Smooth muscle cell (in vitro differentiated cells): Measurements from ENCODE around the gene LNPK. TPM values are rescaled to one million over a fixed set of nuclear protein-coding genes. Genes with fewer than 3 reads are reported as not detected.

Experiments used
- DNase-seq: peaks from one replicate; lab custom pipeline; 2025; ENCODE audit not compliant: unreplicated experiment; lab: John Stamatoyannopoulos, UW
- H2AFZ ChIP-seq: fragments of 200-600 bp; sonication (generic); 2 replicates; pipeline ENCODE4 v1.6.0; 2016; ENCODE audit warnings: antibody characterized with exemption, low read depth, mild to moderate bottlenecking
- H3F3A ChIP-seq: fragments of 200-600 bp; sonication (generic); 2 replicates; pipeline ENCODE4 v1.6.0; 2017; ENCODE audit warnings: antibody characterized with exemption, low read depth
- H3K27ac ChIP-seq: fragments of 200-600 bp; sonication (generic); 2 replicates; pipeline ENCODE4 v1.5.1; 2016; ENCODE audit warnings: low read depth, mild to moderate bottlenecking
- H3K27me3 ChIP-seq: fragments of 200-600 bp; sonication (generic); 2 replicates; pipeline ENCODE4 v1.6.1; 2016; ENCODE audit warnings: low read depth, mild to moderate bottlenecking
- H3K36me3 ChIP-seq: fragments of 200-600 bp; sonication (generic); 2 replicates; pipeline ENCODE4 v1.5.1; 2016; ENCODE audit warnings: low read depth
- H3K4me1 ChIP-seq: fragments of 200-600 bp; sonication (generic); 2 replicates; pipeline ENCODE4 v1.5.1; 2016; ENCODE audit warnings: low read depth
- H3K4me2 ChIP-seq: fragments of 200-600 bp; sonication (generic); 2 replicates; pipeline ENCODE4 v1.6.0; 2016; ENCODE audit warnings: mild to moderate bottlenecking
- H3K4me3 ChIP-seq: fragments of 200-600 bp; sonication (generic); 2 replicates; pipeline ENCODE4 v1.5.1; 2016; ENCODE audit warnings: mild to moderate bottlenecking
- H3K79me2 ChIP-seq: fragments of 200-600 bp; sonication (generic); 2 replicates; pipeline ENCODE4 v1.6.0; 2016; ENCODE audit warnings: low read depth, mild to moderate bottlenecking
- H3K9ac ChIP-seq: fragments of 200-600 bp; sonication (generic); 2 replicates; pipeline ENCODE4 v1.6.0; 2016; ENCODE audit warnings: low read depth
- H3K9me3 ChIP-seq: fragments of 200-600 bp; sonication (generic); replicated peaks from 2 replicates; pipeline ENCODE4 v1.5.1; 2016; ENCODE audit warnings: low read depth
- H4K20me1 ChIP-seq: fragments of 200-600 bp; sonication (generic); 2 replicates; pipeline ENCODE4 v1.6.0; 2016; ENCODE audit warnings: low read depth
- WGBS: methylation state at CpG from one replicate; pipeline ENCODE4 v1.1.7; 2016; ENCODE audit warnings: low lambda C conversion rate; 5-methylcytosine and 5-hydroxymethylcytosine counted together
- polyA plus RNA-seq: library from polyadenylated mRNA; unstranded; fragments of >200 nt; fragmentation: Nextera tagmentation; extraction: Ambion mirVana; gene quantifications from 2 replicates; pipeline ENCODE4 v1.2.1, GENCODE V29; 2016
- total RNA-seq: library from RNA; depleted of rRNA; stranded (reverse); fragments of >200 nt; gene quantifications from 2 replicates; pipeline ENCODE4 v1.2.3, GENCODE V29; 2014
- TF ChIP-seq, protein P1 (sequence below): fragments of 200-600 bp; sonication (generic); IDR thresholded peaks from 2 replicates; pipeline ENCODE4 v1.5.1; 2017; ENCODE audit warnings: borderline replicate concordance, mild to moderate bottlenecking, antibody characterized with exemption; ENCODE audit not compliant: insufficient read depth, poor library complexity, severe bottlenecking

Gene LNPK
- total and polyA plus RNA-seq, 2 experiments from 2014 or later = 14.4 to 38.5 TPM

DNA sequence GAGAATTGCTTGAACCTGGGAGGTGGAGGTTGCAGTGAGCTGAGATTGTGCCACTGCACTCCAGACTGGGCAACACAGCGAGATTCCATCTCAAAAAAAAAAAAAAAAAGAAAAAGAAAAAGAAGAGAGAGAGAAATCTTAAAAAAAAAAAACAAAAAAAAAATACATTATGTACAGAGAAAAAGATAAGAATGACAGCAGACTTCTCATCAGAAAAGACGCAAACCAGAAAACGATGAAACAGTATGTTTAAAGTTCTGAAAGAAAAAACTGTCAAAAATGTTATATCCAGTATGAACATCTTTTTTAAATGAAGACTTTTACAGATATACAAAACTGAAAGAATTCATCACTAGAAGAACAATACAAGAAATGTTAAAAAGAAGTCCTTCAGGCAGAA lies 60.4 kb downstream of the LNPK start:
- no peak overlapping the region for H3K27ac ChIP-seq
- no peak for DNase-seq
- no peak overlapping the region for H3K4me2 ChIP-seq
- peaks cover 7% of the 10 kb centered on the region for H3K36me3 ChIP-seq
- no peak overlapping the region for H3K4me3 ChIP-seq
- H2AFZ ChIP-seq = no peak overlapping the region
- no peaks in the 10 kb centered on the region for H3F3A ChIP-seq
- H3K27me3 ChIP-seq = no peaks in the 10 kb centered on the region
- no peaks in the 10 kb centered on the region for H4K20me1 ChIP-seq
- no peaks in the 10 kb centered on the region for H3K79me2 ChIP-seq
- WGBS = 98% methylated on average over 2 of the region's 3 CpGs
- no peak overlapping the region for H3K9ac ChIP-seq
- TF ChIP-seq, protein P1, sequence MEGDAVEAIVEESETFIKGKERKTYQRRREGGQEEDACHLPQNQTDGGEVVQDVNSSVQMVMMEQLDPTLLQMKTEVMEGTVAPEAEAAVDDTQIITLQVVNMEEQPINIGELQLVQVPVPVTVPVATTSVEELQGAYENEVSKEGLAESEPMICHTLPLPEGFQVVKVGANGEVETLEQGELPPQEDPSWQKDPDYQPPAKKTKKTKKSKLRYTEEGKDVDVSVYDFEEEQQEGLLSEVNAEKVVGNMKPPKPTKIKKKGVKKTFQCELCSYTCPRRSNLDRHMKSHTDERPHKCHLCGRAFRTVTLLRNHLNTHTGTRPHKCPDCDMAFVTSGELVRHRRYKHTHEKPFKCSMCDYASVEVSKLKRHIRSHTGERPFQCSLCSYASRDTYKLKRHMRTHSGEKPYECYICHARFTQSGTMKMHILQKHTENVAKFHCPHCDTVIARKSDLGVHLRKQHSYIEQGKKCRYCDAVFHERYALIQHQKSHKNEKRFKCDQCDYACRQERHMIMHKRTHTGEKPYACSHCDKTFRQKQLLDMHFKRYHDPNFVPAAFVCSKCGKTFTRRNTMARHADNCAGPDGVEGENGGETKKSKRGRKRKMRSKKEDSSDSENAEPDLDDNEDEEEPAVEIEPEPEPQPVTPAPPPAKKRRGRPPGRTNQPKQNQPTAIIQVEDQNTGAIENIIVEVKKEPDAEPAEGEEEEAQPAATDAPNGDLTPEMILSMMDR = no peak
- no peaks in the 10 kb centered on the region for H3K4me1 ChIP-seq
- peaks cover 6% of the 10 kb centered on the region for H3K9me3 ChIP-seq

DNA sequence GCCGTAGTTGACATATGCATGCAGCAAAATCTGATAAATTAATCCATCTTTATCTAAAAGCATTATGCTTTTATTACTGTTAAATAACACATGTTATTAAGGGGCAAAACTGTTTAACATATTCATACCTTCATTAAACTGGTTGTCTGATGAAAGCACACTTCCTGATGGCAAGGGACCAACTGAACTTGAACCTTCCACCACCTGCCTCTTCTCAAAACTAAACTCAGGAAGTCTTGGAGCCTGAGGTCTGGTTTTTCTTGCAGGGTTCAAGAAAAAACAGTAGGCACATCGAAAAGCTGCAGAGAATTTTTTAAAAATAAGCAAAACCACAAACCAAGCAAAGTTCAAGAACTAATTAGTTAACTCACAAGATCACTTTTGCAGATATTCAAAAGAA lies 64.9 kb downstream of the LNPK start:
- Histone ChIP-seq H3K36me3 (peaks cover 5% of the 10 kb centered on the region), H3K4me2 (no peak overlapping the region), H3K4me1 (no peaks in the 10 kb centered on the region), H4K20me1 (no peaks in the 10 kb centered on the region), H3K4me3 (no peak overlapping the region), H3K9ac (no peak overlapping the region), H3K27ac (no peak overlapping the region), H3K9me3 (peaks cover 5% of the 10 kb centered on the region), H3F3A (no peaks in the 10 kb centered on the region), H3K79me2 (no peaks in the 10 kb centered on the region), H3K27me3 (no peaks in the 10 kb centered on the region), H2AFZ (no peak overlapping the region)
- DNase-seq = no peak
- TF ChIP-seq, protein P1 = no peak
- WGBS = 95% methylated on average over 2 of the region's 2 CpGs

DNA sequence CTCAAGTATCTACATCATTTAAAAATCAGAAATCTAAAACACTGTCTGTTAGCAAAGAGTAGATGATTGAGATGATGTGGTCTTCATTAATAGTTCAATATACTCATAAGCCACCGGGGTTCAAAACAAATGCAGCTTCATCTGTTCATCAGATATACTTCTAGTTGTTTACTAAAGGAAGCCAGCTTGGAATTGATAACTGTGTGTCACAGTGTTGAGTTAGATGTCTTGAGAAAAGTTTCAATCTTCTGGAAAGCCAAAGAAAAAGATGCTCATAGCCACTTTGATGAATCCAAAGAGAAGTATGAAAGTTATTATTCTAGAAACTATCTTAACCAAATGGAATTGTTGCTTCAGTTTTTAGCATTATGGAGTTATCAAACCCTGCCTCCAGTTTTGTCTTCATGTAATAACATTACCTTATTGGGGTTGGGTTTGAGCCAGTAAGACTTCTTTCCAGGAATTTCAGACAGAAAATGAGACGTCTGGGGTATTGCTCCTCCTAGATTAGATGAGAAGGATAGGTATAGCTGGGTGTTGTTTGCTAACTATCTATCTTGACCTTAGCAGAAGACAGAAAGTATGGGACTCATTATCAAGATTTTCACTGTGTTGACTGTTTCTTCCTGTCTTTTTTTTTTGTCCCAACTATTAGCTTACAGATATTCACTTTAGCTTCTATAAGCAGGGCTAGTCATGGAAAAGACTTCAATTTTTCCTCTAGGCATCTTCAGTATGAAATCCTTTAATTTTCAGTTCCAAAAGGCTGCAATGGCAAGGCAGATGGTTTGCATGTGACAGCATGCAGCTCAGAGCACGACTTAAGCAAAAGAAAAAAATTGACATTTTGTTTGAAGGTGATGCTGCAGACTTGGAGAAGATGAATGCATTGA lies 66.5 kb downstream of the LNPK start:
- Histone ChIP-seq H3K9ac (no peak overlapping the region), H3K4me1 (no peaks in the 10 kb centered on the region), H3K27me3 (no peaks in the 10 kb centered on the region), H3K4me3 (no peak overlapping the region), H3K27ac (no peak overlapping the region), H3K36me3 (peaks cover 5% of the 10 kb centered on the region), H3K4me2 (no peak overlapping the region), H3F3A (no peaks in the 10 kb centered on the region), H3K79me2 (no peaks in the 10 kb centered on the region), H2AFZ (no peak overlapping the region), H3K9me3 (no peaks in the 10 kb centered on the region), H4K20me1 (no peaks in the 10 kb centered on the region)
- no peak for DNase-seq
- 90% methylated on average over 3 of the region's 3 CpGs for WGBS
- TF ChIP-seq, protein P1 = no peak

DNA sequence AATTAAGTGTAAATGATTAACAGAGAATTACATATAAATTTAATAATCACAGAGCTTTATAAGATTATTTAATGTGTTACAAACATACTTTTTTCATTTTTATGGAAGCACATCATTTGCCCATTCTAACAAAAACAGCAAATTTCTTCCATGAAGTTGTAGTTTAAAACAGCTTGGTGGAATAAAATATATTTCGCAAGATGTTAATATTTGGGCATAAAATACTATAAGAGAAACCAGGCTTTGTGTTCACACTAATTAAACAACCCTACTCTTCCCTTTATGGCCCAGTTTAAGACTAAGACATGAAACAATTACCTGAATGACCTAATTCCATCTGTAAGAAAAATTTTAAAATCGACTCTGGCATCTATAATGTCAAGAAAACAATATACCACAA lies 69.4 kb downstream of the LNPK start:
- no peaks in the 10 kb centered on the region for H3K9me3 ChIP-seq
- no peaks in the 10 kb centered on the region for H3K27me3 ChIP-seq
- no peaks in the 10 kb centered on the region for H3K79me2 ChIP-seq
- DNase-seq = no peak
- H3K27ac ChIP-seq = no peak overlapping the region
- peaks cover 5% of the 10 kb centered on the region for H3K36me3 ChIP-seq
- no peaks in the 10 kb centered on the region for H3K4me1 ChIP-seq
- TF ChIP-seq, protein P1 = no peak
- H3F3A ChIP-seq = no peaks in the 10 kb centered on the region
- no peak overlapping the region for H3K9ac ChIP-seq
- WGBS = 98% methylated on average over 2 of the region's 2 CpGs
- no peak overlapping the region for H3K4me3 ChIP-seq
- H4K20me1 ChIP-seq = no peaks in the 10 kb centered on the region
- no peak overlapping the region for H3K4me2 ChIP-seq
- no peak overlapping the region for H2AFZ ChIP-seq
